ENCODE measurements around the gene GFRA1.

GFRA1 gene

DNA sequence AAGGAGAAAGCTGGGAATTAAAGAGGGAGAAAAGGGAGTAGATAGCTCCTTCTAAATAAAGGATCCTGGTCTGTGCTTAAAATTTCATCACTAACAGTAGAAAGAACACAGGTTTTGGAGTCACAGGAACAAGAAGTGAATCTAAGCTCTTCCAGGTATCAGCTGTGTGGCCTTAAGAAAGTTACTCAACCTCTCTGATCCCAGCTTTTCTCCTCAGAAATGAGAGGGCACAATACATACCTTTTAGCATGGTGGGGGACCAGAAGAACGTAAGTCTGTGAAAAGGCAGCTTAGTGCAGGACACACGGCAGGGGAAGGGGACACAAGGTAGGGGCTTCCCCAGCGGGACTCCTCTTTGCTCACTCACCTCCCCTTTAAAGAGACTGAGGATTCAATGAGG is 13.4 kb downstream of the GFRA1 start:
- Histone ChIP-seq H3K4me1 (ENCODE audit: low read depth, poor library complexity, severe bottlenecking) (peaks cover 6% of the 10 kb centered on the region), H3K36me3 (ENCODE audit: insufficient read depth) (no peaks in the 10 kb centered on the region), H3K27me3 (ENCODE audit: insufficient read depth, low read depth) (no peaks in the 10 kb centered on the region), H3K27ac (no peak overlapping the region), H3K9ac (no peak overlapping the region), H3K79me2 (ENCODE audit: insufficient read depth, low read depth) (no peaks in the 10 kb centered on the region), H4K20me1 (ENCODE audit: insufficient read depth) (no peaks in the 10 kb centered on the region), H3K4me3 (IDR thresholded peaks at IDR 0.05; ENCODE audit: insufficient read depth, low read depth, low read length) (no peak overlapping the region), H2AFZ (ENCODE audit: low read depth) (no peak overlapping the region), H3K4me2 (no peak overlapping the region)
- no peak for TF ChIP-seq CTCF (conservative IDR thresholded peaks at IDR 0.05; ENCODE audit: low read depth, low read length)

GRCh38 chr10:116257785-116258184 is 15.2 kb downstream of the GFRA1 start:
- no peak overlapping the region for H3K9ac ChIP-seq
- no peaks in the 10 kb centered on the region for H3K79me2 ChIP-seq (ENCODE audit: insufficient read depth, low read depth)
- peaks cover 10% of the 10 kb centered on the region for H3K4me1 ChIP-seq (ENCODE audit: low read depth, poor library complexity, severe bottlenecking)
- no peaks in the 10 kb centered on the region for H4K20me1 ChIP-seq (ENCODE audit: insufficient read depth)
- H3K27me3 ChIP-seq (ENCODE audit: insufficient read depth, low read depth) = no peaks in the 10 kb centered on the region
- no peaks in the 10 kb centered on the region for H3K36me3 ChIP-seq (ENCODE audit: insufficient read depth)
- no peak overlapping the region for H2AFZ ChIP-seq (ENCODE audit: low read depth)
- no peak overlapping the region for H3K4me2 ChIP-seq
- H3K4me3 ChIP-seq (IDR thresholded peaks at IDR 0.05; ENCODE audit: insufficient read depth, low read depth, low read length) = no peak overlapping the region
- no peak overlapping the region for H3K27ac ChIP-seq
- no peak for TF ChIP-seq CTCF (conservative IDR thresholded peaks at IDR 0.05; ENCODE audit: low read depth, low read length)

GRCh38 chr10:116256752-116257259 is 16.2 kb downstream of the GFRA1 start:
- no peak for TF ChIP-seq CTCF (conservative IDR thresholded peaks at IDR 0.05; ENCODE audit: low read depth, low read length)
- Histone ChIP-seq H3K4me2 (no peak overlapping the region), H3K9ac (no peak overlapping the region), H3K4me3 (IDR thresholded peaks at IDR 0.05; ENCODE audit: insufficient read depth, low read depth, low read length) (no peak overlapping the region), H3K27me3 (ENCODE audit: insufficient read depth, low read depth) (no peaks in the 10 kb centered on the region), H3K36me3 (ENCODE audit: insufficient read depth) (no peaks in the 10 kb centered on the region), H4K20me1 (ENCODE audit: insufficient read depth) (no peaks in the 10 kb centered on the region), H2AFZ (ENCODE audit: low read depth) (no peak overlapping the region), H3K79me2 (ENCODE audit: insufficient read depth, low read depth) (no peaks in the 10 kb centered on the region), H3K4me1 (ENCODE audit: low read depth, poor library complexity, severe bottlenecking) (peaks cover 10% of the 10 kb centered on the region), H3K27ac (no peak overlapping the region)

DNA sequence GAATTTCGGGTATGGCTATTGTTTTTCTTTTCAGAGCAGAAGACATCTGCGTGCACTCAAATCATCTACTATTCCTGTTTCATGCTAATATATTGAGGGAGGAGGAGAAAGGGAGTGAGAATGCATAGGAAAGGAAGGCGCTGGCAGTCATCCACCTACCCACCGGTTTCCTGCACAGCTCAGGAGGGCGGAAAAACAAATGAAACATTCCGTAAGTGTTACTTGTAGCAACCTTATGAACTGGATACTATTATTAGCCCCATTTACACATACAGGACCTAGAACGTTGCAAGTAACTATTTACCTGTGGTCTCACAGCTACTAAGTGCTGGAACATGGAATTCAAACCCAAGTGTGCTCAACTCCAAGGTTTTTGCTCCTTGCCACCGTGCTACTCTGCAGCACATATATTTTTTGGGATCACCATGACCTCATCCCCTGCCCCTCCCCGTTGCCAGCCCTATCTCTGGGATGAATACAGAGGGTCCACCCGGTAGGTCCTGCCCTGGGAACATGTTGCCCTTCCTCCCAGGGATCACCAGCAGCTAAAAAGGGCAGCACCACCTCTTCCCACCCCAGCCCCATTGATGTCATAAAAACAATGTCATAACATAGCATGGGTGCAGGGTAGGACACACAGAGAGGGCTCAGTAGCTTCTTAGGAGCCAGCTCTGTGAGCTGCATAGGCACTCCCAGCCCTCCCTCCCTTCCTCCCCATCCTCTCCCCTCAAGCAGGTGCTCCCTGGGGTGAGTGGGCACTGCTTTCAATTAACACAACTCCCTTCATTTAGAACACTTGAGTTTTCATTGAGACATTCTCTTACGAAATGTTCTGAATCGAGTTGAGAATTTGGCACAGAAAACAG is 16.9 kb downstream of the GFRA1 start:
- no peak overlapping the region for H2AFZ ChIP-seq (ENCODE audit: low read depth)
- H3K9ac ChIP-seq = no peak overlapping the region
- no peak overlapping the region for H3K4me3 ChIP-seq (IDR thresholded peaks at IDR 0.05; ENCODE audit: insufficient read depth, low read depth, low read length)
- H3K27me3 ChIP-seq (ENCODE audit: insufficient read depth, low read depth) = no peaks in the 10 kb centered on the region
- no peaks in the 10 kb centered on the region for H4K20me1 ChIP-seq (ENCODE audit: insufficient read depth)
- H3K79me2 ChIP-seq (ENCODE audit: insufficient read depth, low read depth) = no peaks in the 10 kb centered on the region
- no peak for TF ChIP-seq CTCF (conservative IDR thresholded peaks at IDR 0.05; ENCODE audit: low read depth, low read length)
- no peak overlapping the region for H3K27ac ChIP-seq
- H3K4me1 ChIP-seq (ENCODE audit: low read depth, poor library complexity, severe bottlenecking) = peaks cover 10% of the 10 kb centered on the region
- no peaks in the 10 kb centered on the region for H3K36me3 ChIP-seq (ENCODE audit: insufficient read depth)
- H3K4me2 ChIP-seq = no peak overlapping the region

Measured in KMS-11 (cell line).